A673 (cell line): ENCODE measurements around the gene NUB1. TPM values are rescaled to one million over a fixed set of nuclear protein-coding genes. Genes with fewer than 3 reads are reported as not detected.

ENCODE experiments used
- BruUV-seq: library from RNA; stranded (reverse); fragments of 400-500 nt; replicated peaks from 2 replicates; lab custom pipeline; 2021; lab: Mats Ljungman, UMichigan
- CTCF ChIA-PET: fragments of 300-600 bp; sonication (Branson Sonifier 250); formaldehyde crosslinking; loops from one replicate; lab custom pipeline; 2022; ENCODE audit warnings: antibody characterized with exemption; lab: Charles Lee
- POLR2A ChIA-PET: fragments of 300-600 bp; sonication (Branson Sonifier 250); formaldehyde crosslinking; loops from one replicate; lab custom pipeline; 2022; ENCODE audit warnings: antibody characterized with exemption; ENCODE audit not compliant: low non-redundant PET; lab: Charles Lee
- DNase-seq: peaks from one replicate; pipeline ENCODE4 v3.0.0-alpha.2; 2015; ENCODE audit warnings: low spot score
- H3K27ac ChIP-seq: fragments of 200-600 bp; sonication (generic); 2 replicates; pipeline ENCODE4 v1.5.1; 2016; ENCODE audit warnings: mixed run types, low read depth, mild to moderate bottlenecking, mixed read lengths, antibody characterized with exemption, low read length; ENCODE audit not compliant: poor library complexity, severe bottlenecking
- H3K27me3 ChIP-seq: fragments of 200-600 bp; sonication (generic); replicated peaks from 2 replicates; pipeline ENCODE4 v1.6.1; 2017; ENCODE audit warnings: mixed run types, low read depth, mild to moderate bottlenecking, mixed read lengths, antibody characterized with exemption, low read length; ENCODE audit not compliant: insufficient read depth, poor library complexity
- H3K36me3 ChIP-seq: fragments of 200-600 bp; sonication (generic); 2 replicates; pipeline ENCODE4 v1.6.1; 2016; ENCODE audit warnings: mixed run types, mild to moderate bottlenecking, mixed read lengths, antibody characterized with exemption, low read length; ENCODE audit not compliant: insufficient read depth, poor library complexity, severe bottlenecking
- H3K4me1 ChIP-seq: fragments of 200-600 bp; sonication (generic); 2 replicates; pipeline ENCODE4 v1.6.1; 2017; ENCODE audit warnings: mixed run types, mild to moderate bottlenecking, mixed read lengths, antibody characterized with exemption, low read length; ENCODE audit not compliant: insufficient read depth, poor library complexity, severe bottlenecking
- H3K4me3 ChIP-seq: fragments of 200-600 bp; sonication (generic); 2 replicates; pipeline ENCODE4 v1.5.1; 2016; ENCODE audit warnings: low read depth, mixed run types, mild to moderate bottlenecking, mixed read lengths, low read length; ENCODE audit not compliant: poor library complexity, severe bottlenecking
- H3K9me3 ChIP-seq: fragments of 200-600 bp; sonication (generic); 2 replicates; pipeline ENCODE4 v1.6.1; 2016; ENCODE audit warnings: mixed run types, low read depth, mild to moderate bottlenecking, mixed read lengths, antibody characterized with exemption, low read length; ENCODE audit not compliant: poor library complexity, severe bottlenecking
- EZH2 ChIP-seq: fragments of 200-600 bp; sonication (generic); IDR thresholded peaks from 2 replicates; pipeline ENCODE4 v1.6.1; 2017; ENCODE audit warnings: borderline replicate concordance, low read depth, mild to moderate bottlenecking, mixed read lengths, antibody characterized with exemption, low read length; ENCODE audit not compliant: poor library complexity, severe bottlenecking
- intact Hi-C: fragments of 100-400 bp; cut with micrococcal nuclease; formaldehyde crosslinking; loops from one replicate; pipeline ENCODE4 v1.10.0; 2022; ENCODE audit not compliant: unreplicated experiment
- total RNA-seq: library from RNA; stranded (reverse); gene quantifications from 2 replicates; pipeline ENCODE4 v1.2.3, GENCODE V29; 2021
- TF ChIP-seq, protein P1 (sequence below): fragments of 300-800, 200-600 bp; sonication (generic); conservative IDR thresholded peaks from 2 replicates; pipeline ENCODE4 v1.5.1; 2017; ENCODE audit warnings: low read depth, mild to moderate bottlenecking, antibody characterized with exemption, low read length, moderate library complexity, mixed read lengths

The NUB1 gene
- total RNA-seq, 1 experiment from 2014 or later = 36.9 TPM

DNA sequence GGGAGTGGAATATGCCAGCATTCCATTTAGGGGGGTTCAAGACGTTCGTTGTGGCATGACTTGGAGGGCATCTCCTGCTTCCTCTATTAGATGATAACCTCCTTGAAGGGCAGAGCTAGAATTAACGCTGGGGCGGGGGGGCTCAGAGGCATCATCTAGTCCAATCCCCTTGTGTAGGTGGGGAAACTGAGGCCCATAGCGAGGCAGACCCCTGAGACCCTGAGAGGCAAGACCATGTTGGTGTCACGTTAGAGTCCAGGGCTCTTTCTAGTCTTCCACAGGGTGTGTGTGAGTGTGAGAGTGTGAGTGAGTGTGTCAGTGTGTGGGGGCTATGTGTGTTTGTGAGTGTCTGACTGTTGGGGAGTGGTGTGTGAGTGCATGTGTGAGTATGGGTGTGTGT lies 29.3 kb upstream of the NUB1 start:
- H3K4me3 ChIP-seq = no peak overlapping the region
- no peaks in the 10 kb centered on the region for H3K4me1 ChIP-seq
- DNase-seq = no peak
- intact Hi-C loops = no loop called here
- no peak for TF ChIP-seq EZH2
- TF ChIP-seq, protein P1, sequence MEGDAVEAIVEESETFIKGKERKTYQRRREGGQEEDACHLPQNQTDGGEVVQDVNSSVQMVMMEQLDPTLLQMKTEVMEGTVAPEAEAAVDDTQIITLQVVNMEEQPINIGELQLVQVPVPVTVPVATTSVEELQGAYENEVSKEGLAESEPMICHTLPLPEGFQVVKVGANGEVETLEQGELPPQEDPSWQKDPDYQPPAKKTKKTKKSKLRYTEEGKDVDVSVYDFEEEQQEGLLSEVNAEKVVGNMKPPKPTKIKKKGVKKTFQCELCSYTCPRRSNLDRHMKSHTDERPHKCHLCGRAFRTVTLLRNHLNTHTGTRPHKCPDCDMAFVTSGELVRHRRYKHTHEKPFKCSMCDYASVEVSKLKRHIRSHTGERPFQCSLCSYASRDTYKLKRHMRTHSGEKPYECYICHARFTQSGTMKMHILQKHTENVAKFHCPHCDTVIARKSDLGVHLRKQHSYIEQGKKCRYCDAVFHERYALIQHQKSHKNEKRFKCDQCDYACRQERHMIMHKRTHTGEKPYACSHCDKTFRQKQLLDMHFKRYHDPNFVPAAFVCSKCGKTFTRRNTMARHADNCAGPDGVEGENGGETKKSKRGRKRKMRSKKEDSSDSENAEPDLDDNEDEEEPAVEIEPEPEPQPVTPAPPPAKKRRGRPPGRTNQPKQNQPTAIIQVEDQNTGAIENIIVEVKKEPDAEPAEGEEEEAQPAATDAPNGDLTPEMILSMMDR = no peak
- BruUV-seq = no TSS peak
- H3K27ac ChIP-seq = no peak overlapping the region
- ChIA-PET CTCF (no interaction called here), POLR2A (no interaction called here)
- no peaks in the 10 kb centered on the region for H3K36me3 ChIP-seq
- H3K27me3 ChIP-seq = no peaks in the 10 kb centered on the region
- peaks cover 5% of the 10 kb centered on the region for H3K9me3 ChIP-seq

DNA sequence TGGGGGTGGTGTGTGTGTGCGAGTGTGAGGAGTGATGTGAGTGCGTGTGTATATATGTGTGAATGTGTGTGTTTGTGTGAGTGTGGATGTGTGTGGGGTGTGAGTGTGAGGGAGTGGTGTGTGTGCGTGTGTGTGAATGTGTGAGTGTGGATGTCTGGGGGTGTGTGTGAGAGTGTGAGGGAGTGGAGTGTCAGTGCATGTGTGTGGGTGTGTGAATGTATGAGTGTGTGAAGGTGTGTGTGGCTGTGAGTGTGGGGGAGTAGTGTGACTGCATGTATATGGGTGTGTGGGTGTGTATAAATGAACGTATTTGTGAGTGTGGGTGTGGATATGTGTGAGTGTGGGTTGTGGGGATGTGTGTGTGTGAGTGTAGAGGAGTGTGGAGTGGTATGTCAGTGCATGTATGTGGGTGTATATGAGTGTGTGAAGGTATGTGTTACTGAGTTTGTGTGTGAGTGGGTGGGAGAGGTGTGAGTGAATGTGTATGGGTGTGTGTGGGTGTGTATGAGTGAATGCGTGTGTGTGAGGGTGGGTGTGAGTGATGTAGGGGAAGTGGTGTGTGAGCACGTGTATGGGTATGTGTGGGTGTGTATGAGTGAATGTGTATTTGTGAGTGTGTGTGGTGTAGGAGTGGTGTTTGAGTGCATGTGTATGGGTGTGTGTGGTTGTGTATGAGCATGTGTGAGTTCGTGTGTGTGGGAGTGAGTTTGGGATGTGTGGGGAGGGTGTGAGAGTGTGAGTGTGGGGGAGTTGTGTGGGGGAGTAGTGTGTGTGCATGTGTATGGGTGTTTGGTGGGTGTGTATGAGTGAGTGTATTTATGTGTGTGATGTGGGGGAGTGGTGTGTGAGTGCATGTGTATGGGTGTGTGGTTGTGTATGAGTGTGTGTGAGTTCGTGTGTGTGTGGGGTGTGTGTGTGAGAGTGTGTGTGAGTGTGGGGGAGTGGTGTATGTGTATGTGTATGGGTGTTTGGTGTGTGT lies 28.5 kb upstream of the NUB1 start:
- BruUV-seq = no TSS peak
- no peak overlapping the region for H3K4me3 ChIP-seq
- no peak for DNase-seq
- H3K36me3 ChIP-seq = no peaks in the 10 kb centered on the region
- POLR2A ChIA-PET = no interaction called here
- no peak overlapping the region for H3K27ac ChIP-seq
- CTCF ChIA-PET = no interaction called here
- intact Hi-C loops = no loop called here
- TF ChIP-seq EZH2 = no peak
- TF ChIP-seq, protein P1 = no peak
- no peaks in the 10 kb centered on the region for H3K4me1 ChIP-seq
- peaks cover 5% of the 10 kb centered on the region for H3K9me3 ChIP-seq
- H3K27me3 ChIP-seq = no peaks in the 10 kb centered on the region

DNA sequence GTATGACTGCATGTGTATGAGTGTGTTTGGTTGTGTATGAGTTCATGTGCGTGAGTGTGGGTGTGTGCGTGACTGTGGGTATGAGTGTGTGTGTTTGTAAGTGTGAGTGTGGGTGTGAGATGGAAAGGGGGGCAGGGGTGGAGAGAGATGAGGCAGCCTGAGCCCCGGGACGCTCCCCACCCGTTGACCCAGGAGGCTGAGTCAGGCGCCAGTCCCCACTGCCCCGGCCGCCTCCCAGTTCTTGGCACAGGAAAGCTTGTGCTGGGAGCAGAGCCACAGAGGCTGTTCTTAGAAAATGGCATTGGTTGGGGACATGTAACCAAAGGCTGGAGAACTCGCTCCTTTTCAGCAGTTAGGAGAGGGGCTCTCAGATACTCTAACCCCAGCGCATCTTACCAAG lies 27.8 kb upstream of the NUB1 start:
- TF ChIP-seq, protein P1 = no peak
- no peak for TF ChIP-seq EZH2
- CTCF ChIA-PET = no interaction called here
- intact Hi-C loops = no loop called here
- DNase-seq = peak; percentile 19
- H3K36me3 ChIP-seq = no peaks in the 10 kb centered on the region
- no TSS peak for BruUV-seq
- POLR2A ChIA-PET = no interaction called here
- H3K9me3 ChIP-seq = peaks cover 5% of the 10 kb centered on the region
- H3K4me1 ChIP-seq = no peaks in the 10 kb centered on the region
- H3K27me3 ChIP-seq = no peaks in the 10 kb centered on the region
- no peak overlapping the region for H3K4me3 ChIP-seq
- H3K27ac ChIP-seq = no peak overlapping the region
